ENCODE measurements around the gene GFRA1.

Gene GFRA1

DNA sequence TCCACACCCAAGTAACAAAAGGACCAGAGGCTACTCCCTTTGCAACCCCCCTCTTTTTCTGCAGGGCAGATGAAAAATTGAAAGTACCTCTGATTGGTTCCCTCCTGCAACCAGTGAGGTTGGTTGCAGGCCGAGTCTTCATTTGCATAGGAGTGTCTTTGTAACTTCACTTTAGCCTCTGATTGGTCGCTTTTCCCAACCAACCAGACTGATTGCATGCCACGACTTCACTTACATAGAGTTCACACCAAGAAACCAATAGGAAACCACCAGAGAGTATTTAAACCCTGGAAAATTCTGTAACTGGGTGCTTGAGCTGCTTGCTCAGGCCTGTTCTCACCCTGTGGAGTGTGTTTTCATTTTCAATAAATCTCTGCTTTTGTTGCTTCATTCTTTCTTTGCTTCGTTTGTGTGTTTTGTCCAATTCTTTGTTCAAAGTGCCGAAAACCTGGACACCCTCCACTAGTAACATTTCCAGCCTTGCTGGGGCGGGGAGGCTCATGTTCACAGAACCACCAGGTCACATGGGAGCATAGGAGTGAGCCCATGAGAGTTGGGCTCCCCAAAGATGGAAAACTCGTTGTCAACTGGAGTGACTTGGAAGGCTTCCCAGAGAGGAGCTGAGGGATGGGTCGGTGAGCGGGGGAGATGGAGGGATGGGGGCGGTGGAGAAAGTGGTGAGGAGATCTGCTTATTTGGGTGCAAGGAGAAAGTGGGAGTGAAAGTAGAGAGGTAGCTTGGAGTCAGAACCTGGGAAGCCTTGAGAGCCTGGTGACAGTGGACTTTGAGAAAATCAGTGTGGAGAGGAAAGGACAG lies 223.6 kb downstream of the GFRA1 start:
- DNase-seq (ENCODE audit: low spot score) = no peak
- no peak for TF ChIP-seq CTCF (IDR thresholded peaks at IDR 0.05; ENCODE audit: extremely low read depth, missing control alignments)

GRCh38 chr10:116045366-116046356 lies 227.3 kb downstream of the GFRA1 start:
- no peak for TF ChIP-seq CTCF (IDR thresholded peaks at IDR 0.05; ENCODE audit: extremely low read depth, missing control alignments)
- DNase-seq (ENCODE audit: low spot score) = no peak

DNA sequence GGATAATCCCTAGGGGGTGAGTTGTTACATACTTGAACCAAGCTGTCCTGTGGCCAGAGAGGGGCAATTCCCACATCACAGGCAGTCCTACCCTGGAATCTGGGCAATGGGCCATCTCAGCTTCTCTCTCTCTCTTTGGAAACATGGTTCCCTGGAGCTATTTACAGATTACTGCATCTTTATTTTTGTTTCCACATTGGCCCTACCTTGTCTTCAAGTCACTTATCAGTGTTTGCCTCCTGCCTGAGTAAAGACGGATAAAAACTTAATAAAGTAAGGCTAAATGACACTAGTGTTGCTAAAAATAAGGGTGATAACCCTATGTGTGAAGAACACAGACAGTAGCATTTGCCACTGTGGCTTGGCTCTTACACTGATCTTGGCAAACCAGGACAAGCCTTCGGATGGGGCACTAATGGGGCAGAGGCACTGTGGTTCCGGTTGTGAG lies 228.2 kb downstream of the GFRA1 start:
- no peak for TF ChIP-seq CTCF (IDR thresholded peaks at IDR 0.05; ENCODE audit: extremely low read depth, missing control alignments)
- DNase-seq (ENCODE audit: low spot score) = no peak

- no peak for DNase-seq (ENCODE audit: low spot score)
- no peak for TF ChIP-seq CTCF (IDR thresholded peaks at IDR 0.05; ENCODE audit: extremely low read depth, missing control alignments)
Observed at GRCh38 chr10:116043861-116044260, 229.1 kb downstream of the GFRA1 start.

GRCh38 chr10:116043304-116043703 lies 229.7 kb downstream of the GFRA1 start:
- no peak for TF ChIP-seq CTCF (IDR thresholded peaks at IDR 0.05; ENCODE audit: extremely low read depth, missing control alignments)
- DNase-seq (ENCODE audit: low spot score) = no peak

- TF ChIP-seq CTCF (IDR thresholded peaks at IDR 0.05; ENCODE audit: extremely low read depth, missing control alignments) = no peak
- no peak for DNase-seq (ENCODE audit: low spot score)
Observed at GRCh38 chr10:116041948-116042347, 231.1 kb downstream of the GFRA1 start.

- no peak for DNase-seq (ENCODE audit: low spot score)
Observed at GRCh38 chr10:116039612-116040011, 233.4 kb downstream of the GFRA1 start.

More at GRCh38 chr10:116039612-116040011, 233.4 kb downstream of the GFRA1 start:
- no peak for TF ChIP-seq CTCF (IDR thresholded peaks at IDR 0.05; ENCODE audit: extremely low read depth, missing control alignments)

Measured in GM20000 (cell line).